ENCODE results near the gene LHPP.

The LHPP gene

DNA sequence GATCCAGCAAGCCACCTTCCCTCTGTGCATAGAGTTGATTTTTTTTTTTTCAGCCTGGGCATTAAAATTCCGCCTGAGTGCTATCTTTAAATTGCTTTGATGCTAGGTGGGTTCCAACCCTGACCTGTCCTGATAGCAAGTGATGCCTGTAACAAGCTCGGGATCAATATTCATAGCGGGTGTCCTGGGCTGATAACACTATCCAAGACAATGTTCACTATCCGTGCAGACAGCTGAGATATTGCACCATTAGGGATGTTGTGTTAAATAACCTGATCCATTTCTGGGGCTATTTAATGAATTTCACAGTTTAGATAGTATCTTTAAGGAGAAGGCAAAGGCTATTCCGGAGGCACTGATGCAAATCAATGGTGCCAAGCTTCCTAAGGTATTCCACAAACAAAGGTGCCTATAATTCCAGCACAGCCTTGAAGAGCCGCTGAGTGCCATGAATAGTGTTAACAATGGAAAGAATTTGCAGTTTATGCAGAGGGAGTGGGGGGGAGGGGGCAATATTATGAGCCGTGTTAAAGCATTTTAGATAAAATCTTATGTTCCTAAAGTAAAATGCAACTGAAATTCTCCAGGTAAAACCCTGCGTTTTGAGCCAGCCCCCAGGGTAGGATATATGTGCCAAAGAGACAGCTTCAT lies 7.5 kb upstream of the LHPP start:
- TF ChIP-seq, protein P1, sequence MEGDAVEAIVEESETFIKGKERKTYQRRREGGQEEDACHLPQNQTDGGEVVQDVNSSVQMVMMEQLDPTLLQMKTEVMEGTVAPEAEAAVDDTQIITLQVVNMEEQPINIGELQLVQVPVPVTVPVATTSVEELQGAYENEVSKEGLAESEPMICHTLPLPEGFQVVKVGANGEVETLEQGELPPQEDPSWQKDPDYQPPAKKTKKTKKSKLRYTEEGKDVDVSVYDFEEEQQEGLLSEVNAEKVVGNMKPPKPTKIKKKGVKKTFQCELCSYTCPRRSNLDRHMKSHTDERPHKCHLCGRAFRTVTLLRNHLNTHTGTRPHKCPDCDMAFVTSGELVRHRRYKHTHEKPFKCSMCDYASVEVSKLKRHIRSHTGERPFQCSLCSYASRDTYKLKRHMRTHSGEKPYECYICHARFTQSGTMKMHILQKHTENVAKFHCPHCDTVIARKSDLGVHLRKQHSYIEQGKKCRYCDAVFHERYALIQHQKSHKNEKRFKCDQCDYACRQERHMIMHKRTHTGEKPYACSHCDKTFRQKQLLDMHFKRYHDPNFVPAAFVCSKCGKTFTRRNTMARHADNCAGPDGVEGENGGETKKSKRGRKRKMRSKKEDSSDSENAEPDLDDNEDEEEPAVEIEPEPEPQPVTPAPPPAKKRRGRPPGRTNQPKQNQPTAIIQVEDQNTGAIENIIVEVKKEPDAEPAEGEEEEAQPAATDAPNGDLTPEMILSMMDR (IDR thresholded peaks at IDR 0.05; ENCODE audit: control insufficient read depth, insufficient read depth, low read depth, low read length, missing control alignments): no peak
- no peak for DNase-seq (ENCODE audit: low read depth)
- no peak overlapping the region for H3K4me3 ChIP-seq (ENCODE audit: control insufficient read depth, low read depth, low read length)

- TF ChIP-seq, protein P1 (IDR thresholded peaks at IDR 0.05; ENCODE audit: control insufficient read depth, insufficient read depth, low read depth, low read length, missing control alignments): no peak
- H3K4me3 ChIP-seq (ENCODE audit: control insufficient read depth, low read depth, low read length): no peak overlapping the region
- no peak for DNase-seq (ENCODE audit: low read depth)
These were observed 6.2 kb upstream of the LHPP start for GRCh38 chr10:124455441-124455840.

DNA sequence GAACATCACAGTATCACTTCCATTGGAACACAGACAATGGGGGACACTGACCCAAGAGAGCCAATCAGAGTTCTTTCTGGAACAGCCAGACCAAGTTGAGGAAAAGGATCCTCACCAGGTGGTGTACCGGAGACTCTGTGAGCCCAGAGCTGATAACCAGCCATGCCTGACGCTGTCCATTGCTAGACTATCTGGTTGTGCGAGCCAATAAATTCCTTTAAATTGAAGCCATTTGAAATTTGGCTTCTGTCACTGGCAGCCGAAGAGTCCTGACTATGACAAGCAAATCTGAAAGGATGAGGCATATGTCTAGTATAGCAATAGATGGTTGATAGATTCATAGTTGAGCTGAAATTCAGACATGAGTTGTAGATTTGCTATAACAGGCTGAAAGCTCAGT lies 3.1 kb upstream of the LHPP start:
- TF ChIP-seq, protein P1 (IDR thresholded peaks at IDR 0.05; ENCODE audit: control insufficient read depth, insufficient read depth, low read depth, low read length, missing control alignments): no peak
- no peak overlapping the region for H3K4me3 ChIP-seq (ENCODE audit: control insufficient read depth, low read depth, low read length)
- DNase-seq (ENCODE audit: low read depth): no peak

DNA sequence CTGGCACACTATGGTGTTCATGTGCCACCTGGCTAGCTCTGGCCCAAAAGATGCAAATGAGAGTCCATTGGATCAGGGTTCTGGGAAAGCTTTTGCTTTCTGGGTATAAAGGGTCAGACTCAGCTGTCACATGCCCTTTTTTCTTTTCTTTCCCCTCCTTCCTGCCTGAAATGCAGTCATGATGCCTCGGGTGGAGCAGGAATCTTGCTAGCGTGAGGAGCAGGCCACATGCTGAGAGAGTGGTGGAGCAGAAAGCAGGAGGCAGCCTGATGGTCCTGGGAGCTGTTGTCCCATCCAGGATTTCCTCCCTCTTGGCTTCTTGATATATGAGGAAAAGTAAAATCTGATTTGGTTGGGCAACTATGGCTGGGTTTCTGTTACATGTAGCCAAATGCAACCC lies 2.7 kb upstream of the LHPP start:
- no peak for DNase-seq (ENCODE audit: low read depth)
- TF ChIP-seq, protein P1 (IDR thresholded peaks at IDR 0.05; ENCODE audit: control insufficient read depth, insufficient read depth, low read depth, low read length, missing control alignments): no peak
- no peak overlapping the region for H3K4me3 ChIP-seq (ENCODE audit: control insufficient read depth, low read depth, low read length)

DNA sequence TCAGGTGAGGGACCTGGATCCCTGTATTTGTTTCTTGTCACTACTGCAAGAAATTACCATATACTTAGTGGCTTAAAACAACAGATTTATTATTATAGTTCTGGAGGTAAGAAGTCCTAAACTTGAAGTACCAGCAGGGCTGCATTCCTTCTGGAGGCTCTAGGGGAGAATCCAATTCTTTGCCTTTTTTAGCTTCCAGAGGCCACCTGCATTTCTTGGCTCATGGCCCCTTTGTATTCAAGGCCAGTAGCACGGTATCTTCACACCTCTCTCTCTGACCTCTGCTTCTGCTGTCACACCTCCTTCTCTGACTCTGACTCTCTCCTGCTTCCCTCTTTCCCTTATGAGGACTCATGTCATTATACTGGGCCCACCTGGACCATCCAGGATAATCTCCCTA lies 2.2 kb upstream of the LHPP start:
- TF ChIP-seq, protein P1 (IDR thresholded peaks at IDR 0.05; ENCODE audit: control insufficient read depth, insufficient read depth, low read depth, low read length, missing control alignments): no peak
- no peak for DNase-seq (ENCODE audit: low read depth)
- H3K4me3 ChIP-seq (ENCODE audit: control insufficient read depth, low read depth, low read length): no peak overlapping the region

GRCh38 chr10:124460144-124460543 lies 1.5 kb upstream of the LHPP start:
- DNase-seq (ENCODE audit: low read depth): no peak
- TF ChIP-seq, protein P1 (IDR thresholded peaks at IDR 0.05; ENCODE audit: control insufficient read depth, insufficient read depth, low read depth, low read length, missing control alignments): no peak
- no peak overlapping the region for H3K4me3 ChIP-seq (ENCODE audit: control insufficient read depth, low read depth, low read length)

- H3K4me3 ChIP-seq (ENCODE audit: control insufficient read depth, low read depth, low read length): peak overlapping the region; percentile 84
- no peak for DNase-seq (ENCODE audit: low read depth)
- TF ChIP-seq, protein P1 (IDR thresholded peaks at IDR 0.05; ENCODE audit: control insufficient read depth, insufficient read depth, low read depth, low read length, missing control alignments): no peak
These were observed 699 bp downstream of the LHPP start for GRCh38 chr10:124462348-124462695.

Measured in AG09309 (cell line).